ENCODE measurements around the gene RANGAP1. TPM values are rescaled to one million over a fixed set of nuclear protein-coding genes. Genes with fewer than 3 reads are reported as not detected.

RANGAP1 gene
- total and polyA plus RNA-seq, 2 donors (not counting 1 experiment from before 2014, with no cell fraction given), result 42.0 to 48.8 TPM

DNA sequence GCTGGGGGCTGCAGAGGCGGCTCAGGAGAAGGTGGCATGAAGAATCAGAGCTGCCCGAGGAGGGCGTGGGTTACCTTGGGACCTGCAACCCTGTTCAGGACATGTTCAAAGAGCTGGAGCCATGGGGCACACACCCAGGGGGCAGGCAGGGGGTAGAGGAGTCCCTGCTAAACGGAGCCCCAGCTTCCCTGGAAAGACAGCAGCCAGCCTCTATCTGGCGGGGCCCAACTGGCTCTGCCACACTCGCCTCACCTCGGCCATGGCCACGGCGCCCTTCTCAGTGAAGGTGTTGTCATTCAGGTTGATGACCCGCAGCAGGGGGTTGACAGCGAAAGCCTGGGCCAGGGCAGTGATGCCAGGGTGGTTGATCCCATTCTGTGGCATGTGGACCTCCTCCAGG, 28.3 kb downstream of the RANGAP1 start:
- intact Hi-C loops (cut with micrococcal nuclease), result no loop called here
- Histone ChIP-seq H3K79me2 (ENCODE audit: control insufficient read depth, insufficient read depth, low read length) (no peaks in the 10 kb centered on the region), H3K9me3 (ENCODE audit: control extremely low read depth in 1 of 3, control insufficient read depth in 2 of 3, insufficient read depth in 1 of 3, low read length in 2 of 3) (no peaks in the 10 kb centered on the region), H3K4me3 (ENCODE audit: control extremely low read depth in 1 of 5, extremely low read depth in 1 of 5, insufficient read depth in 1 of 5, low read depth in 2 of 5, low read length in 4 of 5) (no peak overlapping the region), H3K9ac (ENCODE audit: low read length) (no peak overlapping the region), H3K4me2 (replicated peaks; ENCODE audit: low read depth, low read length, poor library complexity, severe bottlenecking) (no peak overlapping the region), H2AFZ (ENCODE audit: insufficient read depth, low read depth, low read length, poor library complexity, severe bottlenecking) (no peak overlapping the region), H3K4me1 (ENCODE audit: control insufficient read depth in 2 of 2, insufficient read depth in 2 of 2, low read length in 2 of 2) (no peaks in the 10 kb centered on the region), H3K36me3 (replicated peaks in 1 of 2; ENCODE audit: control extremely low read depth in 1 of 2, control insufficient read depth in 1 of 2, extremely low read depth in 1 of 2, insufficient read depth in 2 of 2, low read length in 1 of 2) (peaks cover 0 to 79% of the 10 kb centered on the region in 2 experiments), H3K27ac (ENCODE audit: low read length in 2 of 2) (no peak overlapping the region), H4K20me1 (ENCODE audit: control insufficient read depth, insufficient read depth, low read length, poor library complexity, severe bottlenecking) (no peaks in the 10 kb centered on the region), H3K27me3 (replicated peaks in 1 of 4; ENCODE audit: control extremely low read depth in 1 of 4, control insufficient read depth in 3 of 4, insufficient read depth in 4 of 4, low read length in 3 of 4) (no peaks in the 10 kb centered on the region)
- no peak for TF ChIP-seq EZH2 (IDR thresholded peaks at IDR 0.05; ENCODE audit: borderline replicate concordance, insufficient read depth, low read depth, low read length, poor library complexity, severe bottlenecking)
- TF ChIP-seq, protein P1, sequence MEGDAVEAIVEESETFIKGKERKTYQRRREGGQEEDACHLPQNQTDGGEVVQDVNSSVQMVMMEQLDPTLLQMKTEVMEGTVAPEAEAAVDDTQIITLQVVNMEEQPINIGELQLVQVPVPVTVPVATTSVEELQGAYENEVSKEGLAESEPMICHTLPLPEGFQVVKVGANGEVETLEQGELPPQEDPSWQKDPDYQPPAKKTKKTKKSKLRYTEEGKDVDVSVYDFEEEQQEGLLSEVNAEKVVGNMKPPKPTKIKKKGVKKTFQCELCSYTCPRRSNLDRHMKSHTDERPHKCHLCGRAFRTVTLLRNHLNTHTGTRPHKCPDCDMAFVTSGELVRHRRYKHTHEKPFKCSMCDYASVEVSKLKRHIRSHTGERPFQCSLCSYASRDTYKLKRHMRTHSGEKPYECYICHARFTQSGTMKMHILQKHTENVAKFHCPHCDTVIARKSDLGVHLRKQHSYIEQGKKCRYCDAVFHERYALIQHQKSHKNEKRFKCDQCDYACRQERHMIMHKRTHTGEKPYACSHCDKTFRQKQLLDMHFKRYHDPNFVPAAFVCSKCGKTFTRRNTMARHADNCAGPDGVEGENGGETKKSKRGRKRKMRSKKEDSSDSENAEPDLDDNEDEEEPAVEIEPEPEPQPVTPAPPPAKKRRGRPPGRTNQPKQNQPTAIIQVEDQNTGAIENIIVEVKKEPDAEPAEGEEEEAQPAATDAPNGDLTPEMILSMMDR (IDR thresholded peaks at IDR 0.05), result no peak
- Mint-ChIP-seq H3K4me3 (no peak overlapping the region), H3K27ac (no peak overlapping the region), H3K9me3 (ENCODE audit: insufficient read depth) (no peaks in the 10 kb centered on the region), H3K27me3 (no peaks in the 10 kb centered on the region), H3K4me1 (no peaks in the 10 kb centered on the region)
- 95% methylated on average over 11 of the region's 11 CpGs for WGBS (ENCODE audit: insufficient coverage)
- ChIA-PET CTCF (no interaction called here), POLR2A (interaction anchor here (0.8 kb wide), 1 partner anchor 107 kb away, joined by 3 read pairs; no protein-coding TSS in a partner anchor)
- ATAC-seq (ENCODE audit: low read depth) (no peak), DNase-seq (no peak)

DNA sequence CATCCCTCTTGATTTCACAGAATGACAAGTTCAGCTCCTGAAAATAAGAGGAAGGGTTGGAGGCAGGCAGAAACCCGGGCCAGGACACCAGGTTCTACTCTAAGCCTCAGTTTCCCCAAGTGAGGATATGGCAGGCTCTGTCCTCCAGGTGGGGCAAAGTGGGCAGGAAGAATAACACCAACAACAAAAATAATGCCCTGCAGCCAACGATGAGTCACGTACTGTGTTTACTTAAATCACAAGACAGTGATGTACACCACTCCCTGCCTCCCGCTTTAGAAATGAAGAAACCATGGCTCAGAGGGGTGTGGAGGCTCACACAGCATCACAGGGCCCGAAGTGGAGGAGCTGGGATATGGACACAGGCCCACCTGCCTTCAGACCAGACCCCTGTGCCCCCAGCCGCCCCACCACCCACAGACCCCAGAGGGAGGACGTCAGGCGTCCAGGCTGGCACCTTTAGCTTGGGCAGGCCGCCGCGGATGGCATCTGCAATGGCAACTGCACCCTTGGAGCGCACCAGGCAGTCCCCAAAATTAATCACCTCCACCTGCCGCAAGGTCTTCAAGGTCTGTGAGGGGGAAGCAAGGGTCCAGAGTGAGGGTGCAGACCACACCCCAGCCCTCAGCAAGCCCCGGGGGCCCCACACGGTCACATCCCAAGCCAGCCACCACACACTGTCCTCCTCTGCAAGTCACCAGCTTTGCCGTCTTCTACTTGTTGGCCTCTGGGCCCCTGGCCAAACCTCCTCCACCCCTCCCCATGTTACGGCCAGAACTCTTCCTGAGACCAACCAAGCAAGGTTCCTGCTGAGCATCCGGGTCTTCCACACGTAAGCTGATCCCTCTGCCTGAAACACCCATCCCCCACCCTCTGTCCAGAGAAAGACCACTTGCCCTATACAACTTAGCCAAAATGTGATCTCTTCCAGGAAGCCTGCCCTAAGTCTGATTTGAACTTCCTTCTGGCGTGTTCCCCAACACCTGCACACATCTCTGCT, 29.4 kb downstream of the RANGAP1 start:
- no peak overlapping the region for H3K4me3 Mint-ChIP-seq
- TF ChIP-seq, protein P1 (IDR thresholded peaks at IDR 0.05), result no peak
- TF ChIP-seq EZH2 (IDR thresholded peaks at IDR 0.05; ENCODE audit: borderline replicate concordance, insufficient read depth, low read depth, low read length, poor library complexity, severe bottlenecking), result no peak

More for the DNA sequence above, 29.4 kb downstream of the RANGAP1 start:
- Histone ChIP-seq H3K9ac (ENCODE audit: low read length) (no peak overlapping the region), H3K4me3 (ENCODE audit: control extremely low read depth in 1 of 5, extremely low read depth in 1 of 5, insufficient read depth in 1 of 5, low read depth in 2 of 5, low read length in 4 of 5) (no peak overlapping the region), H3K27ac (ENCODE audit: low read length in 2 of 2) (no peak overlapping the region), H3K79me2 (ENCODE audit: control insufficient read depth, insufficient read depth, low read length) (no peaks in the 10 kb centered on the region), H4K20me1 (ENCODE audit: control insufficient read depth, insufficient read depth, low read length, poor library complexity, severe bottlenecking) (no peaks in the 10 kb centered on the region), H3K9me3 (ENCODE audit: control extremely low read depth in 1 of 3, control insufficient read depth in 2 of 3, insufficient read depth in 1 of 3, low read length in 2 of 3) (no peaks in the 10 kb centered on the region), H3K4me2 (replicated peaks; ENCODE audit: low read depth, low read length, poor library complexity, severe bottlenecking) (no peak overlapping the region), H3K4me1 (ENCODE audit: control insufficient read depth in 2 of 2, insufficient read depth in 2 of 2, low read length in 2 of 2) (no peaks in the 10 kb centered on the region), H3K36me3 (replicated peaks in 1 of 2; ENCODE audit: control extremely low read depth in 1 of 2, control insufficient read depth in 1 of 2, extremely low read depth in 1 of 2, insufficient read depth in 2 of 2, low read length in 1 of 2) (peaks cover 0 to 76% of the 10 kb centered on the region in 2 experiments), H2AFZ (ENCODE audit: insufficient read depth, low read depth, low read length, poor library complexity, severe bottlenecking) (no peak overlapping the region), H3K27me3 (replicated peaks in 1 of 4; ENCODE audit: control extremely low read depth in 1 of 4, control insufficient read depth in 3 of 4, insufficient read depth in 4 of 4, low read length in 3 of 4) (no peaks in the 10 kb centered on the region)
- DNase-seq (no peak), ATAC-seq (ENCODE audit: low read depth) (no peak)
- Mint-ChIP-seq H3K27ac (no peak overlapping the region), H3K9me3 (ENCODE audit: insufficient read depth) (no peaks in the 10 kb centered on the region), H3K4me1 (no peaks in the 10 kb centered on the region), H3K27me3 (no peaks in the 10 kb centered on the region)
- CTCF ChIA-PET, result no interaction called here
- POLR2A ChIA-PET, result no interaction called here
- 97% methylated on average over 8 of the region's 20 CpGs for WGBS (ENCODE audit: insufficient coverage)
- intact Hi-C loops (cut with micrococcal nuclease), result no loop called here

All from B cell (primary cell).